Hippocampal formation (tissue), 2 donors: ENCODE measurements around the gene CCDC185.

Experiments used
- DNase-seq, 2 donors: peaks; one replicate each; lab custom pipeline; 2025; lab: John Stamatoyannopoulos, UW

The CCDC185 gene

GRCh38 chr1:223393275-223394214 lies at the start of gene CCDC185:
TSS of gene CCDC185 (plus strand) at chr1:223393415. CDS start at chr1:223393476, 61 bp downstream.
- no peak for DNase-seq

- no peak for DNase-seq
Measured at GRCh38 chr1:223343692-223344091, 49.5 kb upstream of the CCDC185 start.

DNA sequence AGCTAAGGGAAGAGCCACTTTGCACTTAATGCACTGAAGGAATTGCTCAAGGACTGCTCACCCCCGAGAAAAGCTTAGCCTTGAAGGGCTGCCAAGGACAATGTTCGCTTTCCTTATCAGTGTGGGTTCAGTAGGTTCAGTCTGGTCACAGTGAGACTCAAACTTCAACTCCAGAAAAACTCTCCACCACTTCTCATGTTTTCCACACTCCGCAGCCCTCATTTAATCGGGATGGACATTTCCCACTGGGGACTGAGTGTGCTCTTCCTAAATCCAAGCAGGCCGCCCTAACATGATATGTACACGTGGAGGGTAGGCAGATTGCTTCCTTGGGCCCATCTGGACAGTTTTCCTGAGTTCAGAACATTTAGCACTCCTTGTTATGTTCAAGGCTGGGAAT lies 48.7 kb upstream of the CCDC185 start:
- no peak for DNase-seq

- DNase-seq: no peak
Measured at GRCh38 chr1:223345720-223346119, 47.5 kb upstream of the CCDC185 start.

DNA sequence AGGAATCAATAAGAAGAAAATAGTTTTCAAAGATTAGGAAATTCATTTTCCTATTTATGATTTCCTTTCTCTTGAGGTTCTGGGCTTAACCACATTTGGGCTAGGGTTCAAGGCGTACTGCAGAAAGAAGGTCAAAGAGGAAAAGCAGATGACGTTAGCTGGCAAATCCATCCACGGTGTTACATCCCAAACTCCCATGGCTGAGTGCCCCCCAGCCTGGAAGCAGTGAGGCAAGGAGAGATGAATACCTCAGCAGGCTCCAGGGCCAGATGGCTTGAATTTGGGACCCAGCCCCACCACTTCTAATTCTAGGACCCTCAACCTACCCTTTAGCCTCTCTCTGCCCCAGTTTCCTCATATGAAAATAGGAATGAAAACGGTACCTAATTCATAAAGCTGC lies 46.9 kb upstream of the CCDC185 start:
- DNase-seq: no peak

- no peak for DNase-seq
Measured at GRCh38 chr1:223347583-223347982, 45.6 kb upstream of the CCDC185 start.

DNA sequence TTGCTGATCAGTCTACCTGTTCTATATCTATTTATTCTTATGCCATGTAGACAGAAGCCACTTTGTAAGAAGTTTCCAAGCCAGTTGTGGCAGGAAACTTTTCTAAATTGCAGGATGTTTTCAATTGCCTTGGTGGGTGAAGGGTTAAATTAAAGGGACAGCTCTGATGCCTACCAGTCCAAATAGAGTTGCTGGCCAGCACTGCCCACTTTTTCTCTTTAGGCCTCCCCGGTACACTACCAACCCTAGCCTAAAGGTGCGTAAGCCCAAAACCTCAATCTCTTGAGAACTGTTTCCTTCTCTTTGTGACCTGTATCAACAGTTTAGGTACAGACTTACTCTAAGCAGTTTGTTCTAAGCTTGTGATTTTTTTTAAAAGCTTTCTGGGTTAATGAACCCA lies 44.8 kb upstream of the CCDC185 start:
- DNase-seq: no peak

DNA sequence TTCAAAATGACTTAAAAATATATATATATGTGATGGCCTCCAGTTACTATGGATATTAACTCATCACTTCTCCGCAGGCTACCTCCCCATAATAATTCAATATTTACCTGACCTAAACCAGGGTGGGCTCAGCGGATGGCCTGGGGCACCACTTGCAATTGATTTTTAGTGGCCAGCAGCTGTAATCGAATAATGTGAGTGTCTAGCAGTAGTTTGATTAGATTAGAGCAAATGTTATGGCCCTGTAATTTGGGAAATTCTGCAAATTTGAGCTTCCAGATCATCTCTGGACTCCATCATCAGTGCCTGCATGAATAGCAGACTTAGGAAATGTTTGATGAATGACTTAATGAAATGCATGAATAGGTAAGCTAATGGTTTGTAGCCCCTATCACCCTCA lies 44.0 kb upstream of the CCDC185 start:
- DNase-seq: no peak

DNA sequence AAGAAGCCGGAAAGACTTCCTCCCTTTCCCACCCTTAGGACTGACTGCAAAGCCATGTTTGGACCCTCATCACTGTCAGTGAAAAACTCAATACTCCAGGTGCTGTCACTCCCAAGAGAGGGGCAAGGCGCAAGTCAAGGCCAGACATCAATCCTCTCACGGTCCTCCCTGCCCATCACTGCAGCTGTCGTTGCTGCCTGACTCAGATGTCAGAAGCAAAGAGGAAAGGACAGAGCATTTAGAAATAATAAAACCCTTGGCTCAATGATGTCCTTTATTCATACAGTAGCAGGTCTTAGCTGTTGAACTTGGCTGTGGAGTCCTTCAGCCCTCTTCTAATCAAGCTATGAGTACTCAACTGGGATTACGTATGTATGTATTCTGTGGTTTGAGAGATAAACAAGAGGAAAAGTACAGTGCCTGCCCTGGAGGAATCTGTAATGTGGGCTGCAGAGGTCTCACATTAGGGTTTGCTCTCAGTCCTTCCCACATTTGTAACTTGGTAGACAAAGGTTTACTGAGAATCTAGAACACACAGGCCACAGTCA lies 42.8 kb upstream of the CCDC185 start:
- DNase-seq: no peak

GRCh38 chr1:223352944-223353343 lies 40.3 kb upstream of the CCDC185 start:
- no peak for DNase-seq

DNA sequence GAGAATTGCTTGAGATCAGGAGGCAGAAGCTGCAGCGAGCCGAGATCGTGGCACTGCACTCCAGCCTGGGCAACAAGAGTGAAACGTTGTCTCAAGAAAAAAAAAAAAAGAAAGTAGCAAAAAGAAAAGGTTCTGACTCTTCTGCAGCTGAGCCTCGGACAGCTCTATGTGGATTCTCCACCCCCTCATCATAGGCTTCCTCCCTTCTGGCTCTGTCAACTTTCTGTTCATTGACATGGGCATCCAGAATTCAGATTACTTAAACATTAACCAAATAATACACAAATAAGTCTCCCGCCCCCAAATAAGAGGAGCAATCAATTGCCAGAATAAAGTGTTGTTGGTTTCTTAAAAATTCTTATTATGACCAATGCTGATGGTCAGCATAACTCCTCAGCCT lies 39.3 kb upstream of the CCDC185 start:
- DNase-seq: no peak

GRCh38 chr1:223355699-223356098 lies 37.5 kb upstream of the CCDC185 start:
- DNase-seq: no peak

GRCh38 chr1:223358826-223359225 lies 34.4 kb upstream of the CCDC185 start:
- no peak for DNase-seq

DNA sequence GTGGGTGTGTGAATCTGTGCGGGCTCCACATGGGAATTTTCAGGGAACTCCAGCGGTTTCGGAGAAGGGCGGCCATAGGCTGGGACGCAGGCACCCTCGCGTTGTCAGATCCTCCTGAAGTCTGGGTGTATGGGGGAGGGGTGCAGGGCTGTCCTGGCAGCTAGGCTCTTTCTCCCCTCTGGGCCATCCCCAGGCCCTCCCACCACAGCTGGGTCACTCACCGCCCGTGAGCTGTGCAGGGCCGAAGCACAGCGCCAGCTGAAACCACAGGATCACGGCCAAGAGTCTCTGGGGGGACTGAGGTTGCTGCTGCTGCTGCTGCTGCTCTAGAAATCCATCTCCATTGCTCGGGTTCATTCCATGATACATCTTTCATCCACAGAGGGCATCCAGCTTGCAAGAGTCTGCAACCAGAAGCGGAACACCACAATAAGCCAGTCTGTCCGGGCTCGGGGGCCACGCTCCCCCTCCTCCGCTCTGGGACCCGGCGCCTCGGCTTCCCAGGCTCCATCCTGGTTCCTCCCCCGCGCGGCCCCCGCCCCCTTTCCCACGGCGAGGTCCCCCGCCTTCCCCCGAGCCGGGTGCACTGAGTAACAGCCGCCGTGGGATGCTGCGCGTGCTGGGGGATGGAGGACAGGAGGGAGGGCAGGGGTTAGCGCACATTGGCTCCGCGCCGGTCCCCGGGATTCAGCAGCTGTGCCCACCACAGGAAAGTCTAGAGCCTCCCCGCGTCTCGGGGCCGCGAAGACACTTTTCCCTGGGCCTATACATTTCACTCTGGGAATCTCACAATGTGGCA lies 30.0 kb upstream of the CCDC185 start:
- peak in 1 of 2 donors; percentile 38 for DNase-seq

GRCh38 chr1:223363856-223364684 lies 29.1 kb upstream of the CCDC185 start, which contains the start of gene SUSD4:
TSS of gene SUSD4 (minus strand) at chr1:223364176. CDS start at chr1:223363425, 751 bp downstream.
- peak; percentile 38 to 49 for DNase-seq

GRCh38 chr1:223364685-223365382 lies 28.4 kb upstream of the CCDC185 start:
- DNase-seq: no peak

DNA sequence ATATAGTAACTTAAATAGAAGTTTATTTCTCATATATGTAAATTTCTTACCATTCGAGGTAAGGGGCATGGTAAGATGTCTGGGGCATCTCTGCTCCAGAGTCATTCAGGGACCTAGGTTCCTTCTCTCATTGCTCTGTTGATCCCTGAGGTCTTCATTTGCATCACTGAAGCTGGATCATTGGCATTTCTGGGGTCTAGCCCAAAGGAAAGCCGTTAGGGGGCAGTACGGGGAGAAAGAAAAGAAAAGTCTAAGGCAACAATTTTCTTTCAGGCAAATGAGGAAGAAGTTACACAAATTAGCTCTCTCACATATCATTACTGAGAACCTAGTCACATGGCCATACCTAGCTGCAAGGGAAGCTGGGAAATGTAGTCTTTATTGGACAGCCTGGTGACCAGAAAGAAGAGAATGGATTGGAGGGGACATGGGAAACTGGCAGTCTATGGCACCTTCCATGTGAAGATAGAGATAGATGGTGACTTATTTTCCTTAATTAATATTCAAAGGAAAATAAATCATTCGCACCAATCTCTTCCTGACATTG lies 19.1 kb upstream of the CCDC185 start:
- no peak for DNase-seq

- DNase-seq: no peak
Measured at GRCh38 chr1:223378754-223379153, 14.5 kb upstream of the CCDC185 start.

DNA sequence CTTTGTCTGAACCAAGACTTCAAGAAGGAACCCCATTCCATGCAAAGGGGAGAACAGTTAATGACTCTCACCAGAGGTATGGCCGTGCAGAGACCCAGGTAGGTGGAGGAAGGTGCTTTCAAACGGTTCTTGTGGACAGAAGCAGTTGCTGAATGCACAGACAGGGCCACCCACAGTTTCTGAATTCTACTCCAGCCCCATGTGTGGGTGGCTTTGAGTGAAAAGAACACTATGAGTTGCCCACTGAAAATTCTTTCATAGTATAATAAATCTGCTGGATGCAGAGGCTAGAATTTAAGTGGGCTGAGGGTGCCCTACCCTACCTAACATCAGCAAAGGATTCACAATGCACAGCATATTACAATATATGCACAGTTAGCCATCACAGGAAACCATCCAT lies 7.2 kb upstream of the CCDC185 start:
- no peak for DNase-seq

DNA sequence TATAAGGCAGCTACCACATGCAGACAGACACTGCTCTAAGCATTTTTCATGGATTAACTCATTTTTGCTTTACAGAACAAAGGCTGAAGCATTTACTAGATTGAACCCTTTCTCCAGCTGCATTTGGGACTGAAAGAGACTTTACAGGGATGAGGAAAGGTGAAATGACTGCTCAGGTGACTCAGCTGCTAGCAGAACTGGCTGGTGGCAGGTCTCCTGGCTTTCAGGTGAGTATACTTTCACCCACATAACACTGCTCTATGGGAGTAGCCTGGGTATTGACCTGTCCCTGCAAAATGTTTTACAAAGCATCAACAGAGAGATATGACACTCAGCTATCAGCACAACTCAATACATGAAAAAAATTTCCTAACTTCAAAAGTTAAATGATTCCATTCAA lies 2.6 kb upstream of the CCDC185 start:
- DNase-seq: no peak

DNA sequence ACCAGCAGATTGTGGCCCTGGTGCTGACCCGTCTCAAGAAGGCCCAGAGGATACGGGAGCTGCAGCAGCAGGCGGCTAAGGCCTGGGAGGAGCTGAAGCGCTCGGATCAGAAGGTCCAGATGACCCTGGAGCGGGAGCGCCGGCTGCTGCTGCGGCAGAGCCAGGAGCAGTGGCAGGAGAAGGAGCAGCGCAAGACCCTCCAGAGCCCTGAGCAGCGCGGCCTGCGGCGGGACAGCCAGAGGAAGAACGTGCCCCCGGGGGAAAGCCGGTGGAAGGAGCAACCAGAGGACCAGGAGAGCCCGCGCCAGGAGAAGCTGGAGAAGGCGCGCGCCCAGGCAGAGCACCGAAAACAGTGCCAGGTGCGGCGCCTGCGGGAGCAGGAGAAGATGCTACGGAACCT lies 1.0 kb downstream of the CCDC185 start:
- DNase-seq: no peak
